Stomach (tissue), 9 donors: ENCODE data around the gene GDNF. TPM values are rescaled to one million over a fixed set of nuclear protein-coding genes. Genes with fewer than 3 reads are reported as not detected.
"Not testable (repeated sequence)": the region's sequence is repeated elsewhere in the genome, so short reads cannot be mapped to it uniquely, and the experiment has no call there.

ENCODE experiments used
- DNase-seq, 2 donors: peaks; one replicate each; pipeline versions ENCODE4 v3.0.0 to v3.0.0-alpha.2; 2013 to 2019
- H3K27ac ChIP-seq, 5 donors: fragments of 200-600 bp in 4 of 5; sonication (generic) in 4 of 5; one replicate each; pipeline ENCODE4 v1.5.1; 2013 to 2019; ENCODE audit warnings: mild to moderate bottlenecking in 1 of 5, moderate library complexity in 1 of 5
- H3K27me3 ChIP-seq, 3 donors: fragments of 200-600 bp; sonication (generic); one replicate each; pipeline ENCODE4 v1.5.1; 2017 to 2019; ENCODE audit warnings: mixed run types in 1 of 3
- H3K36me3 ChIP-seq, 4 donors: fragments of 200-600 bp; sonication (generic); 1 replicate in 3 of 4; 2 replicates in 1 of 4; pipeline ENCODE4 v1.5.1; 2016 to 2019
- H3K4me1 ChIP-seq, 4 donors: fragments of 200-600 bp; sonication (generic); one replicate each; pipeline ENCODE4 v1.5.1; 2016 to 2019
- H3K4me3 ChIP-seq, 4 donors: fragments of 200-600 bp; sonication (generic) in 3 of 4; one replicate each; pipeline ENCODE4 v1.5.1; 2016 to 2019; ENCODE audit warnings: mild to moderate bottlenecking in 1 of 4
- H3K9me3 ChIP-seq, 4 donors: fragments of 200-600 bp; sonication (generic); one replicate each; pipeline ENCODE4 v1.5.1; 2016 to 2019
- CTCF ChIP-seq, 7 experiments: fragments of 450-650 bp in 4 of 7; fragments of 200-600 bp in 3 of 7; sonication (generic) in 3 of 7; IDR thresholded peaks; one replicate each; pipeline ENCODE4 v1.5.1; 2016 to 2019; ENCODE audit warnings: antibody characterized with exemption in 7 of 7, control low read depth in 2 of 7, mild to moderate bottlenecking in 1 of 7
- EP300 ChIP-seq: sonication (generic); formaldehyde crosslinking; IDR thresholded peaks from one replicate; pipeline ENCODE4 v1.6.1; 2017; ENCODE audit warnings: antibody characterized with exemption
- POLR2A ChIP-seq, 4 donors: fragments of 450-650 bp; IDR thresholded peaks; one replicate each; pipeline ENCODE4 v1.6.1; 2016; ENCODE audit warnings: antibody characterized with exemption in 4 of 4, control low read depth in 2 of 4, mild to moderate bottlenecking in 1 of 4, moderate library complexity in 1 of 4
- POLR2AphosphoS5 ChIP-seq, 3 donors: sonication (generic); formaldehyde crosslinking; IDR thresholded peaks; one replicate each; pipeline ENCODE4 v1.6.1; 2016; ENCODE audit warnings: antibody characterized with exemption in 3 of 3
- whole genome bisulfite sequencing, 5 donors: extraction: QIAGEN DNeasy Blood & Tissue Kit in 3 of 5; methylation state at CpG; one replicate each; pipeline versions ENCODE4 v1.1.5 to v1.1.7; 2013 to 2018; 5-methylcytosine and 5-hydroxymethylcytosine counted together
- intact Hi-C: fragments of 100-400 bp; cut with DNase I; formaldehyde crosslinking; loops from one replicate; pipeline ENCODE4 v1.15.1; 2023; ENCODE audit warnings: low total_unique reads
- polyA plus RNA-seq, 3 donors: library from polyadenylated mRNA; stranded (reverse); fragments of 200-250 nt; gene quantifications; one replicate each; pipeline ENCODE4 v1.2.3, GENCODE V29; 2013
- total RNA-seq, 5 donors: library from RNA; depleted of rRNA; stranded (reverse); fragments of >200 nt; gene quantifications; one replicate each; pipeline versions ENCODE4 v1.1.0 to v1.2.3, GENCODE V29; 2014 to 2016
- donor health status: healthy with polysubstance abuse.
- donor health status: Bipolar disorder and iron deficiency.
- donor health status: healthy.

GDNF gene
- total and polyA plus RNA-seq, 8 donors: 0.29 to 1.1 (median 0.73) TPM; not detected in 2

DNA sequence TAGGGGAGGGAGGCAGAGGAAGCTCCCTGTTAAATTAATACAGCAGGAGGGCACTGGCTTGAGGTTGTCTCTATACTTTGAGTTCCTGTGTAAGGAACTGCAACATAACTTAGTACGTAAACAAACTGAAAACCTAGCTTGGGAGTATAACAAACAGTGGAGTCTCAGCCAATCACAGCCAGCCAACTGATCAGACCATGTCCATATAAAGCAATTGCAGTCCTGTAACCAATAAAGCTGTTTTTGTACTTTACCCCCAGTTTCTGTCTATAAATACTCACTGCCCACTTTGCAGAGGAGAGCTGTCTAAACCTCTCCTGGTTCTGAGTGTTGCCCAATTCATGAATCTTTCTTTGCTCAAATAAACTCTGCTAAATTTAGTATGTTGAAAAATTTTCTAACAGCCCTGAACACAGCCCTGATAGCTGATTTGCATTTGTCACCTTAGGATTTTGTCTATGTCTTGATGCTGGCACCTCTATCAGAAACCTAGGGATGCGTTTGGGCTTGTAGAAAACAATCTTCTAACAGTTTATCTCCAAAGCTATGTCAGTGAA, 39.9 kb downstream of the GDNF start:
- DNase-seq: no peak
- no peaks in the 10 kb centered on the region for H3K4me1 ChIP-seq
- intact Hi-C loops: no loop called here
- H3K4me3 ChIP-seq: no peak overlapping the region
- no peak for TF ChIP-seq EP300
- H3K27me3 ChIP-seq: no peaks in the 10 kb centered on the region
- peaks cover 0 to 17% (median 13%) of the 10 kb centered on the region in 4 donors for H3K9me3 ChIP-seq
- no peak overlapping the region for H3K27ac ChIP-seq
- WGBS, 5 donors: 81 to 90% (median 84%) methylated on average over 2 of the region's 2 CpGs
- H3K36me3 ChIP-seq: no peaks in the 10 kb centered on the region

DNA sequence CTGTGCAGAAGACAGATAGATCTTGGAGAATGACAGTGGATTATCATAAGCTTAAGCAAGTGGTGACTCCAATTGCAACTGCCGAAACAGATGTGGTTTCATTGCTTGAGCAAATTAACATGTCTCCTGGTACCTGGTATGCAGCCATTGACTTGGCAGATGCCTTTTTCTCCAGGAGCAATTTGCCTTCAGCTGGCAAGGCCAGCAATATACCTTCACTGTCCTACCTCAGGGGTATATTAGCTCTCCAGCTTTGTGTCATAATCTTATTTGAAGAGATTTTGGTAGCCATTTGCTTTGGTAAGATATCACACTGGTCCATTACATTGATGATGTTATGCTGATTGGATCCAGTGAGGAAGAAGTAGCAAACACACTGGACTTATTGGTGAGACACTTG, 43.4 kb downstream of the GDNF start:
- DNase-seq, H3K4me3 ChIP-seq, H3K27ac ChIP-seq, H3K4me1 ChIP-seq, H3K36me3 ChIP-seq, intact Hi-C loops, H3K27me3 ChIP-seq: not testable (repeated sequence)
- WGBS, 5 donors: 90 to 100% (median 97%) methylated on average over 1 of the region's 1 CpG
- H3K9me3 ChIP-seq: peaks cover 0 to 45% (median 25%) of the 10 kb centered on the region in 4 donors

GRCh38 chr5:37795292-37795691, 44.5 kb downstream of the GDNF start:
- WGBS, 5 donors: 29 to 78% (median 66%) methylated on average over 2 of the region's 2 CpGs
- H3K27me3 ChIP-seq, H3K4me3 ChIP-seq, H3K36me3 ChIP-seq, H3K4me1 ChIP-seq, DNase-seq, intact Hi-C loops, H3K27ac ChIP-seq: not testable (repeated sequence)
- peaks cover 0 to 45% (median 25%) of the 10 kb centered on the region in 4 donors for H3K9me3 ChIP-seq

- Histone ChIP-seq H3K9me3 (peaks cover 0 to 45% (median 25%) of the 10 kb centered on the region in 4 donors), H3K4me1 (no peaks in the 10 kb centered on the region), H3K27me3 (no peaks in the 10 kb centered on the region), H3K27ac (no peak overlapping the region), H3K4me3 (no peak overlapping the region), H3K36me3 (no peaks in the 10 kb centered on the region)
- no peak for TF ChIP-seq POLR2A (IDR thresholded peaks at IDR 0.05)
- TF ChIP-seq EP300: no peak
- no peak for TF ChIP-seq CTCF (IDR thresholded peaks at IDR 0.05)
- no peak for TF ChIP-seq POLR2AphosphoS5 (IDR thresholded peaks at IDR 0.05)
- 73 to 89% (median 78%) methylated on average over 2 of the region's 2 CpGs for WGBS, 5 donors
- no peak for DNase-seq
- intact Hi-C loops: no loop called here
Observed at GRCh38 chr5:37792975-37793631, 46.7 kb downstream of the GDNF start.

DNA sequence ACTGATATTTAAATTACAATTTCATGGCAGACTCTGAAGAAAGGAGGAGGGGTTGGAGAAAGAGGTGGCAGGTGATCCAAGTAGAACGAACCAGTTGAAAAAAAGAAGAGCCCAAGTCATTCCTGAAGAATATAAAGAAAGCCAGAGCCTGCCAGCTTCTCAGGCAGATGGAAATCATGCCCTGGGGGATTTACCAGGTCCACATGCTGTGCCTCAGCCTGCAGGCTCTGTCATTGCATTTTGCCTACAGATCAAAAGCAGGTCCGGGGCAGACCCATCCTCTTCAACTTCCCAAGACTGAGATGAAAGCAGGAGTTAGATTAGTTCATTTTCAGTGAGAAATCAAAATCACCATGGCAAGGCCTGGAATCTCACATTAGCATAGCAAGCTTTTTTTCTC, 48.5 kb downstream of the GDNF start:
- no peak for DNase-seq

More for the DNA sequence above, 48.5 kb downstream of the GDNF start:
- Histone ChIP-seq H3K27me3 (no peaks in the 10 kb centered on the region), H3K9me3 (peaks cover 0 to 39% (median 24%) of the 10 kb centered on the region in 4 donors), H3K4me1 (no peaks in the 10 kb centered on the region), H3K27ac (no peak overlapping the region), H3K36me3 (no peaks in the 10 kb centered on the region), H3K4me3 (no peak overlapping the region)
- intact Hi-C loops: no loop called here
- TF ChIP-seq POLR2A (IDR thresholded peaks at IDR 0.05) (no peak), EP300 (no peak), CTCF (IDR thresholded peaks at IDR 0.05) (no peak), POLR2AphosphoS5 (IDR thresholded peaks at IDR 0.05) (no peak)
- WGBS, 5 donors: 42 to 88% (median 70%) methylated on average over 2 of the region's 2 CpGs
